HCT116 (cell line): ENCODE data around the gene BEX2. TPM values are rescaled to one million over a fixed set of nuclear protein-coding genes. Genes with fewer than 3 reads are reported as not detected.

Source experiments
- ATAC-seq: fragments of 200-7000 bp; cut with Tn5 transposase; 2 replicates; pipeline ENCODE4 v1.9.1; 2020; ENCODE audit warnings: mild to moderate bottlenecking, moderate library complexity
- BruUV-seq: library from RNA; stranded (reverse); fragments of 400-500 nt; replicated peaks from 2 replicates; lab custom pipeline; 2021; lab: Mats Ljungman, UMichigan
- CTCF ChIA-PET: fragments of 300-600 bp; sonication (Branson Sonifier 250); formaldehyde crosslinking; loops from one replicate; lab custom pipeline; 2021; ENCODE audit warnings: antibody characterized with exemption; lab: Charles Lee
- POLR2A ChIA-PET: fragments of 300-600, 350-600 bp; sonication (Branson Sonifier 250); formaldehyde crosslinking; loops from one replicate; lab custom pipeline; 2021; ENCODE audit warnings: antibody characterized with exemption; lab: Charles Lee
- RAD21 ChIA-PET, 2 experiments: fragments of 300-600 bp; sonication (Branson Sonifier 250); formaldehyde crosslinking; loops; one replicate each; lab custom pipeline; 2023; ENCODE audit warnings: low total read pairs in 2 of 2; ENCODE audit not compliant: uncharacterized antibody in 2 of 2, unreplicated experiment in 2 of 2, low non-redundant PET in 1 of 2; lab: Charles Lee
- DNase-seq: peaks from one replicate; pipeline ENCODE4 v3.0.0-alpha.2; 2010; ENCODE audit warnings: low read depth, low spot score
- H2AFZ ChIP-seq: fragments of 200-600 bp; shearing (Covaris generic), sonication (generic); 2 replicates; pipeline ENCODE4 v1.6.1; 2017; ENCODE audit warnings: low read depth, mixed run types, mixed read lengths, antibody characterized with exemption, low read length; ENCODE audit not compliant: poor library complexity, severe bottlenecking
- H3K27ac ChIP-seq: 2 replicates; pipeline ENCODE4 v1.5.1; 2012; ENCODE audit warnings: low read depth, low read length
- H3K27me3 ChIP-seq: fragments of 200-600 bp; sonication (generic); 2 replicates; pipeline ENCODE4 v1.6.1; 2016; ENCODE audit warnings: mixed run types, low read length, mixed read lengths; ENCODE audit not compliant: insufficient read depth
- H3K36me3 ChIP-seq, 2 experiments: fragments of 200-500 bp in 1 of 2; fragments of 200-600 bp in 1 of 2; sonication (Bioruptor generic) in 1 of 2; sonication (generic) in 1 of 2; 2 replicates each; pipeline versions ENCODE4 v1.5.1 to v1.6.1; 2014 to 2016; ENCODE audit warnings: low read length in 2 of 2, inconsistent platforms in 1 of 2, mixed read lengths in 1 of 2, mixed run types in 1 of 2; ENCODE audit not compliant: insufficient read depth in 2 of 2, control insufficient read depth in 1 of 2
- H3K4me1 ChIP-seq, 2 experiments: fragments of 200-600 bp in 1 of 2; sonication (generic) in 1 of 2; 2 replicates each; pipeline versions ENCODE4 v1.5.1 to v1.6.1; 2012 to 2017; ENCODE audit warnings: low read length in 2 of 2, inconsistent platforms in 1 of 2, mild to moderate bottlenecking in 1 of 2, mixed read lengths in 1 of 2, mixed run types in 1 of 2, moderate library complexity in 1 of 2; ENCODE audit not compliant: insufficient read depth in 2 of 2, control insufficient read depth in 1 of 2
- H3K4me2 ChIP-seq: fragments of 200-600 bp; sonication (generic); 2 replicates; pipeline ENCODE4 v1.6.1; 2017; ENCODE audit warnings: mixed run types, low read length, mixed read lengths
- H3K4me3 ChIP-seq, 2 experiments: fragments of 200-600 bp in 1 of 2; sonication (generic) in 1 of 2; replicated peaks in 1 of 2; 2 replicates each; pipeline ENCODE4 v1.5.1; 2011 to 2016; ENCODE audit warnings: low read length in 2 of 2, control low read depth in 1 of 2, low read depth in 1 of 2, mild to moderate bottlenecking in 1 of 2, mixed read lengths in 1 of 2, mixed run types in 1 of 2
- H3K79me2 ChIP-seq: fragments of 200-600 bp; sonication (generic); 2 replicates; pipeline ENCODE4 v1.6.1; 2017; ENCODE audit warnings: mild to moderate bottlenecking, mixed run types, low read length, moderate library complexity, mixed read lengths; ENCODE audit not compliant: insufficient read depth
- H3K9ac ChIP-seq: fragments of 200-600 bp; sonication (generic); 2 replicates; pipeline ENCODE4 v1.6.1; 2016; ENCODE audit warnings: low read length, mixed read lengths
- H3K9me2 ChIP-seq: fragments of 200-600 bp; sonication (generic), shearing (Covaris generic); 2 replicates; pipeline ENCODE4 v1.6.1; 2017; ENCODE audit warnings: mixed run types, mild to moderate bottlenecking, moderate library complexity; ENCODE audit not compliant: insufficient read depth
- H3K9me3 ChIP-seq, 2 experiments: fragments of 200-500 bp in 1 of 2; fragments of 200-600 bp in 1 of 2; sonication (Bioruptor generic) in 1 of 2; sonication (generic) in 1 of 2; 2 replicates each; pipeline ENCODE4 v1.6.1; 2014 to 2017; ENCODE audit warnings: low read length in 2 of 2, mixed read lengths in 2 of 2, inconsistent platforms in 1 of 2, low read depth in 1 of 2, mild to moderate bottlenecking in 1 of 2, mixed run types in 1 of 2, moderate library complexity in 1 of 2; ENCODE audit not compliant: control insufficient read depth in 1 of 2, insufficient read depth in 1 of 2
- H4K20me1 ChIP-seq: fragments of 200-600 bp; sonication (generic), shearing (Covaris generic); 2 replicates; pipeline ENCODE4 v1.6.1; 2017; ENCODE audit warnings: mixed run types, mild to moderate bottlenecking, moderate library complexity; ENCODE audit not compliant: insufficient read depth
- CBX3 ChIP-seq: IDR thresholded peaks from 2 replicates; pipeline ENCODE4 v1.6.1; 2012; ENCODE audit warnings: low read depth
- CEBPB ChIP-seq: IDR thresholded peaks from 2 replicates; pipeline ENCODE4 v1.6.1; 2012; ENCODE audit warnings: low read depth
- EGR1 ChIP-seq: IDR thresholded peaks from 2 replicates; pipeline ENCODE4 v1.6.1; 2012; ENCODE audit warnings: low read depth
- ELF1 ChIP-seq: IDR thresholded peaks from 2 replicates; pipeline ENCODE4 v1.6.1; 2012; ENCODE audit warnings: low read depth, borderline replicate concordance
- EZH2 ChIP-seq: fragments of 200-600 bp; sonication (generic); IDR thresholded peaks from 2 replicates; pipeline ENCODE4 v1.6.1; 2017; ENCODE audit warnings: antibody characterized with exemption, mixed run types
- EZH2phosphoT487 ChIP-seq: fragments of 200-600 bp; IDR thresholded peaks from 2 replicates; pipeline ENCODE4 v1.6.1; 2018; ENCODE audit warnings: antibody characterized with exemption, borderline replicate concordance
- FOSL1 ChIP-seq: IDR thresholded peaks from 2 replicates; pipeline ENCODE4 v1.6.1; 2012; ENCODE audit warnings: low read depth
- JUND ChIP-seq: IDR thresholded peaks from 2 replicates; pipeline ENCODE4 v1.6.1; 2012
- POLR2A ChIP-seq: IDR thresholded peaks from 2 replicates; pipeline ENCODE4 v1.7.0; 2011; ENCODE audit warnings: borderline replicate concordance; ENCODE audit not compliant: insufficient read depth, insufficient read length; ENCODE audit errors: extremely low read depth
- POLR2AphosphoS5 ChIP-seq: IDR thresholded peaks from 2 replicates; pipeline ENCODE4 v1.6.1; 2011; ENCODE audit warnings: mild to moderate bottlenecking, low read depth, low read length, moderate library complexity
- RAD21 ChIP-seq: IDR thresholded peaks from 2 replicates; pipeline ENCODE4 v1.6.1; 2012; ENCODE audit warnings: low read depth, mild to moderate bottlenecking
- SIN3A ChIP-seq: IDR thresholded peaks from 2 replicates; pipeline ENCODE4 v1.6.1; 2012; ENCODE audit warnings: low read depth
- SP1 ChIP-seq: IDR thresholded peaks from 2 replicates; pipeline ENCODE4 v1.6.1; 2012; ENCODE audit warnings: low read depth
- TCF7L2 ChIP-seq: IDR thresholded peaks from 2 replicates; pipeline ENCODE4 v1.7.0; 2011; ENCODE audit warnings: borderline replicate concordance, inconsistent platforms; ENCODE audit not compliant: insufficient read depth, insufficient read length; ENCODE audit errors: extremely low read depth
- YY1 ChIP-seq: IDR thresholded peaks from 2 replicates; pipeline ENCODE4 v1.6.1; 2011; ENCODE audit warnings: low read length, low read depth, moderate library complexity, mild to moderate bottlenecking; ENCODE audit not compliant: insufficient replicate concordance; ENCODE audit errors: extremely low read depth
- ZFX ChIP-seq: fragments of 450-650 bp; IDR thresholded peaks from 2 replicates; pipeline ENCODE4 v1.6.1; 2017
- ZNF274 ChIP-seq: fragments of 200-500 bp; sonication (Bioruptor generic); IDR thresholded peaks from 2 replicates; pipeline ENCODE4 v1.6.1; 2014; ENCODE audit warnings: mild to moderate bottlenecking, low read depth, low read length, inconsistent platforms
- intact Hi-C: fragments of 100-400 bp; cut with micrococcal nuclease; formaldehyde crosslinking; loops from 2 replicates; pipeline ENCODE4 v1.10.0; 2022
- total RNA-seq: library from RNA; stranded (reverse); gene quantifications from one replicate; pipeline ENCODE4 v1.2.1, GENCODE V29; 2021; ENCODE audit not compliant: unreplicated experiment
- TF ChIP-seq, protein P1 (sequence below): IDR thresholded peaks from 2 replicates; pipeline ENCODE4 v1.6.1; 2012
- TF ChIP-seq, protein P2 (sequence below), 3 experiments: fragments of 200-600 bp in 1 of 3; sonication (generic) in 1 of 3; IDR thresholded peaks in 2 of 3; conservative IDR thresholded peaks in 1 of 3; 2 replicates each; pipeline ENCODE4 v1.5.1; 2012 to 2017; ENCODE audit warnings: low read depth in 2 of 3, low read length in 2 of 3, antibody characterized with exemption in 1 of 3, borderline replicate concordance in 1 of 3, control low read depth in 1 of 3, mild to moderate bottlenecking in 1 of 3, mixed read lengths in 1 of 3, mixed run types in 1 of 3, moderate library complexity in 1 of 3; ENCODE audit not compliant: insufficient read depth in 1 of 3
- TF ChIP-seq, protein P3 (sequence below): IDR thresholded peaks from 2 replicates; pipeline ENCODE4 v1.6.1; 2012

Gene BEX2
- total RNA-seq, 1 experiment from 2014 or later, result 35.7 TPM

- intact Hi-C loops, result no loop called here
- Histone ChIP-seq H2AFZ (no peak within 1 kb of the TSS), H3K4me1 (no peaks in the 10 kb centered on the region), H3K4me3 (no peak within 1 kb of the TSS), H3K9ac (no peak within 1 kb of the TSS), H3K36me3 (no peaks in the 10 kb centered on the region), H4K20me1 (no peaks in the 10 kb centered on the region), H3K9me3 (no peaks in the 10 kb centered on the region), H3K79me2 (no peaks in the 10 kb centered on the region), H3K9me2 (no peaks in the 10 kb centered on the region), H3K4me2 (no peak within 1 kb of the TSS), H3K27me3 (no peaks in the 10 kb centered on the region), H3K27ac (no peak within 1 kb of the TSS)
- BruUV-seq, result no TSS peak
- ATAC-seq (no peak), DNase-seq (no peak)
- ChIA-PET CTCF (no interaction called here), POLR2A (no interaction called here), RAD21 (no interaction called here)
- TF ChIP-seq, protein P1, sequence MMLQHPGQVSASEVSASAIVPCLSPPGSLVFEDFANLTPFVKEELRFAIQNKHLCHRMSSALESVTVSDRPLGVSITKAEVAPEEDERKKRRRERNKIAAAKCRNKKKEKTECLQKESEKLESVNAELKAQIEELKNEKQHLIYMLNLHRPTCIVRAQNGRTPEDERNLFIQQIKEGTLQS, result no peak
- TF ChIP-seq ELF1 (no peak), EZH2phosphoT487 (no peak), CEBPB (no peak), FOSL1 (no peak)
- TF ChIP-seq, protein P2, sequence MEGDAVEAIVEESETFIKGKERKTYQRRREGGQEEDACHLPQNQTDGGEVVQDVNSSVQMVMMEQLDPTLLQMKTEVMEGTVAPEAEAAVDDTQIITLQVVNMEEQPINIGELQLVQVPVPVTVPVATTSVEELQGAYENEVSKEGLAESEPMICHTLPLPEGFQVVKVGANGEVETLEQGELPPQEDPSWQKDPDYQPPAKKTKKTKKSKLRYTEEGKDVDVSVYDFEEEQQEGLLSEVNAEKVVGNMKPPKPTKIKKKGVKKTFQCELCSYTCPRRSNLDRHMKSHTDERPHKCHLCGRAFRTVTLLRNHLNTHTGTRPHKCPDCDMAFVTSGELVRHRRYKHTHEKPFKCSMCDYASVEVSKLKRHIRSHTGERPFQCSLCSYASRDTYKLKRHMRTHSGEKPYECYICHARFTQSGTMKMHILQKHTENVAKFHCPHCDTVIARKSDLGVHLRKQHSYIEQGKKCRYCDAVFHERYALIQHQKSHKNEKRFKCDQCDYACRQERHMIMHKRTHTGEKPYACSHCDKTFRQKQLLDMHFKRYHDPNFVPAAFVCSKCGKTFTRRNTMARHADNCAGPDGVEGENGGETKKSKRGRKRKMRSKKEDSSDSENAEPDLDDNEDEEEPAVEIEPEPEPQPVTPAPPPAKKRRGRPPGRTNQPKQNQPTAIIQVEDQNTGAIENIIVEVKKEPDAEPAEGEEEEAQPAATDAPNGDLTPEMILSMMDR (IDR thresholded peaks at IDR 0.05 in 2 of 3, conservative IDR thresholded peaks at IDR 0.05 in 1 of 3; ENCODE audit: borderline replicate concordance in 1 of 3, insufficient read depth in 1 of 3, low read depth in 2 of 3, low read length in 2 of 3), result no peak
Measured at GRCh38 chrX:103276581-103277002, 34.2 kb downstream of the BEX2 start, which contains the start of gene TCEAL5. Gene TCEAL5 (minus strand): TSS chrX:103276750. CDS start chrX:103274563, 2,187 bp downstream.

DNA sequence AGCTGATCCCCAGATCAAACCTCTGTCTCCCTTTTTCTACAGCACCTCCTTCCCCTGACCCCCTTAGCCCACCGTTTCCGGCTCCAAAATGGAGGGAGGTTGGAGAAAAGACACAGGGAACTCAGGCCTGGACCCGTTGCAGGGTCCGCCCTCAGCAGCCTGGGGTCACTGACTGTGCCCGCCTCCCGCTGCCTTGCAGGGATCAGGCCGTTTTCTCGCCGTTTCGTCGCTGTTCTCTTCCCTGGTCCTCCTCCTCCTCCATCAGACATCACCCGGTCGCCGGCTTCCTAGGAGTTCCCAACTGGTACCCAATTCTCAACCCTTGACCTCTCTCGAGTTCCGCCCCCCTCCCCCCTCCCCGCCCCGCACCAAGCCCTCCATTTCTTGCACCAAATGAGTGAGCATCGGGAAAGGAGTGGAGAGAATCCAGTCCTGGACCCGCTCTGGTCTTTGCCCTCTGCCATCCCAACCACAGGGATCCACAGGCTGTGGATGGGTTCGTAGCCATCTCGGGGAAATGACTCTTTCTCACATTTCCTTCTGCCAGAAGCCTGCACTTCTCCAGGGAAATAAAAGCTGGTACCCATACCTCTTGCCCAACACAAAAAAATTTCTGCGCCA, 34.7 kb downstream of the BEX2 start:
- no TSS peak for BruUV-seq
- no peak overlapping the region for H3K4me3 ChIP-seq
- H3K27ac ChIP-seq, result no peak overlapping the region
- DNase-seq (no peak), ATAC-seq (no peak)
- no peak overlapping the region for H3K9ac ChIP-seq
- POLR2A ChIA-PET, result no interaction called here
- no peaks in the 10 kb centered on the region for H3K9me3 ChIP-seq
- RAD21 ChIA-PET, result no interaction called here
- no peak overlapping the region for H2AFZ ChIP-seq
- H4K20me1 ChIP-seq, result no peaks in the 10 kb centered on the region
- CTCF ChIA-PET, result no interaction called here
- H3K9me2 ChIP-seq, result no peaks in the 10 kb centered on the region
- no peak for TF ChIP-seq CEBPB
- TF ChIP-seq, protein P1, result no peak
- no peak for TF ChIP-seq ZFX
- TF ChIP-seq EZH2, result no peak
- no peak for TF ChIP-seq EGR1
- no peak for TF ChIP-seq YY1
- TF ChIP-seq CBX3, result no peak
- TF ChIP-seq ZNF274, result no peak
- TF ChIP-seq POLR2A, result no peak
- TF ChIP-seq, protein P3, sequence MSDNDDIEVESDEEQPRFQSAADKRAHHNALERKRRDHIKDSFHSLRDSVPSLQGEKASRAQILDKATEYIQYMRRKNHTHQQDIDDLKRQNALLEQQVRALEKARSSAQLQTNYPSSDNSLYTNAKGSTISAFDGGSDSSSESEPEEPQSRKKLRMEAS, result no peak
- no peak for TF ChIP-seq POLR2AphosphoS5
- TF ChIP-seq ELF1, result no peak
- no peak for TF ChIP-seq RAD21
- TF ChIP-seq TCF7L2, result no peak
- TF ChIP-seq SP1, result no peak
- no peak for TF ChIP-seq SIN3A
- no peak for TF ChIP-seq JUND
- H3K4me1 ChIP-seq, result no peaks in the 10 kb centered on the region
- intact Hi-C loops, result no loop called here
- H3K36me3 ChIP-seq, result no peaks in the 10 kb centered on the region
- H3K4me2 ChIP-seq, result no peak overlapping the region
- no peaks in the 10 kb centered on the region for H3K27me3 ChIP-seq
- H3K79me2 ChIP-seq, result no peaks in the 10 kb centered on the region
